OCI-LY1 (cell line): ENCODE data around the gene CHST11.

ENCODE experiments used
- EZH2 ChIP-seq: fragments of 200-600 bp; sonication (generic), shearing (Covaris generic); IDR thresholded peaks from 2 replicates; pipeline ENCODE4 v1.8.0; 2017; ENCODE audit warnings: borderline replicate concordance, mixed run types, mild to moderate bottlenecking, antibody characterized with exemption, low read length, moderate library complexity, mixed read lengths
- TF ChIP-seq, protein P1 (sequence below): fragments of 200-600 bp; sonication (generic), shearing (Covaris generic); IDR thresholded peaks from 2 replicates; pipeline ENCODE4 v1.5.1; 2017; ENCODE audit warnings: mild to moderate bottlenecking, antibody characterized with exemption, low read length, moderate library complexity, mixed read lengths

DNA sequence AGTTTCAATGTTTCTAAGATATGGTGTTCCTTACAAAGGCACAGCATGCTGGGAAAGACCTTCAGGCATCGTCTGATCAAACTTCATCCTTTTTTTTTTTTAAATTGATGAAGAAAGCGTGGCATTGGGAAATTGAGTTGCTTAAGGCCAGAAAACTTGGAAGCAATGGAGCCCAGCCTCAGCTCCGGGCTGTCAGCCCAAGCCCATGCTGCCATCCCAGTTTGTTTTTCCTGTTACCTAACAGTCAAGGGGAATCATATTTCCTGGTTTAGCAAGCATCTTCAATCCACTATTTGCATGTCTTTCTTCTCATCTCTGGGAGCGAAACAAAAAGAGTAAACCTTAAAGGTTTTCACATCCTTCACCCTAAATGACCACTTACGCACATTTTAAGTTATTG, 200.2 kb downstream of the CHST11 start:
- TF ChIP-seq, protein P1, sequence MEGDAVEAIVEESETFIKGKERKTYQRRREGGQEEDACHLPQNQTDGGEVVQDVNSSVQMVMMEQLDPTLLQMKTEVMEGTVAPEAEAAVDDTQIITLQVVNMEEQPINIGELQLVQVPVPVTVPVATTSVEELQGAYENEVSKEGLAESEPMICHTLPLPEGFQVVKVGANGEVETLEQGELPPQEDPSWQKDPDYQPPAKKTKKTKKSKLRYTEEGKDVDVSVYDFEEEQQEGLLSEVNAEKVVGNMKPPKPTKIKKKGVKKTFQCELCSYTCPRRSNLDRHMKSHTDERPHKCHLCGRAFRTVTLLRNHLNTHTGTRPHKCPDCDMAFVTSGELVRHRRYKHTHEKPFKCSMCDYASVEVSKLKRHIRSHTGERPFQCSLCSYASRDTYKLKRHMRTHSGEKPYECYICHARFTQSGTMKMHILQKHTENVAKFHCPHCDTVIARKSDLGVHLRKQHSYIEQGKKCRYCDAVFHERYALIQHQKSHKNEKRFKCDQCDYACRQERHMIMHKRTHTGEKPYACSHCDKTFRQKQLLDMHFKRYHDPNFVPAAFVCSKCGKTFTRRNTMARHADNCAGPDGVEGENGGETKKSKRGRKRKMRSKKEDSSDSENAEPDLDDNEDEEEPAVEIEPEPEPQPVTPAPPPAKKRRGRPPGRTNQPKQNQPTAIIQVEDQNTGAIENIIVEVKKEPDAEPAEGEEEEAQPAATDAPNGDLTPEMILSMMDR = no peak
- TF ChIP-seq EZH2 = no peak
